ENCODE data around the gene CCDC146.
"Not testable (repeated sequence)": the region's sequence is repeated elsewhere in the genome, so short reads cannot be mapped to it uniquely, and the experiment has no call there.

Gene CCDC146

GRCh38 chr7:77247206-77247850 lies 124.9 kb downstream of the CCDC146 start:
- DNase-seq = peak; percentile 75

- DNase-seq = no peak
Observed at GRCh38 chr7:77248154-77248553, 125.7 kb downstream of the CCDC146 start.

- DNase-seq = no peak
Observed at GRCh38 chr7:77252506-77252905, 130.1 kb downstream of the CCDC146 start.

GRCh38 chr7:77253151-77253550 lies 130.7 kb downstream of the CCDC146 start:
- DNase-seq = no peak

GRCh38 chr7:77254429-77254828 lies 132.0 kb downstream of the CCDC146 start:
- no peak for DNase-seq

GRCh38 chr7:77254915-77255314 lies 132.5 kb downstream of the CCDC146 start:
- DNase-seq = no peak

GRCh38 chr7:77258014-77258413 lies 135.6 kb downstream of the CCDC146 start:
- no peak for DNase-seq

- DNase-seq = no peak
Observed at GRCh38 chr7:77258593-77258992, 136.2 kb downstream of the CCDC146 start.

GRCh38 chr7:77262316-77262715 lies 139.9 kb downstream of the CCDC146 start:
- no peak for DNase-seq

- no peak for DNase-seq
Observed at GRCh38 chr7:77265666-77266065, 143.3 kb downstream of the CCDC146 start.

GRCh38 chr7:77266291-77266794 lies 143.9 kb downstream of the CCDC146 start:
- no peak for DNase-seq

GRCh38 chr7:77269360-77270093 lies 147.1 kb downstream of the CCDC146 start:
- DNase-seq = no peak

GRCh38 chr7:77270094-77270480 lies 147.7 kb downstream of the CCDC146 start:
- DNase-seq = no peak

GRCh38 chr7:77271766-77272165 lies 149.4 kb downstream of the CCDC146 start:
- DNase-seq = no peak

GRCh38 chr7:77275663-77276062 lies 153.2 kb downstream of the CCDC146 start:
- DNase-seq = not testable (repeated sequence)

GRCh38 chr7:77276120-77276519 lies 153.7 kb downstream of the CCDC146 start:
- no peak for DNase-seq

- DNase-seq = no peak
Observed at GRCh38 chr7:77281780-77282478, 159.5 kb downstream of the CCDC146 start.

GRCh38 chr7:77282897-77283296 lies 160.5 kb downstream of the CCDC146 start:
- DNase-seq = no peak

- no peak for DNase-seq
Observed at GRCh38 chr7:77284005-77284404, 161.6 kb downstream of the CCDC146 start.

GRCh38 chr7:77284616-77285015 lies 162.2 kb downstream of the CCDC146 start:
- DNase-seq = no peak

GRCh38 chr7:77288676-77289320 lies 166.4 kb downstream of the CCDC146 start:
- no peak for DNase-seq

- DNase-seq = no peak
Observed at GRCh38 chr7:77289387-77289786, 167.0 kb downstream of the CCDC146 start.

GRCh38 chr7:77290425-77290824 lies 168.0 kb downstream of the CCDC146 start:
- no peak for DNase-seq
